Measurements from ENCODE around the gene TMEM170A. TPM values are rescaled to one million over a fixed set of nuclear protein-coding genes. Genes with fewer than 3 reads are reported as not detected.

Gene TMEM170A
- total and polyA plus RNA-seq, 2 of the 13 experiments (the other 11 are each of a cell fraction or from before 2014, with no cell fraction given) = 35.7 to 39.7 TPM

DNA sequence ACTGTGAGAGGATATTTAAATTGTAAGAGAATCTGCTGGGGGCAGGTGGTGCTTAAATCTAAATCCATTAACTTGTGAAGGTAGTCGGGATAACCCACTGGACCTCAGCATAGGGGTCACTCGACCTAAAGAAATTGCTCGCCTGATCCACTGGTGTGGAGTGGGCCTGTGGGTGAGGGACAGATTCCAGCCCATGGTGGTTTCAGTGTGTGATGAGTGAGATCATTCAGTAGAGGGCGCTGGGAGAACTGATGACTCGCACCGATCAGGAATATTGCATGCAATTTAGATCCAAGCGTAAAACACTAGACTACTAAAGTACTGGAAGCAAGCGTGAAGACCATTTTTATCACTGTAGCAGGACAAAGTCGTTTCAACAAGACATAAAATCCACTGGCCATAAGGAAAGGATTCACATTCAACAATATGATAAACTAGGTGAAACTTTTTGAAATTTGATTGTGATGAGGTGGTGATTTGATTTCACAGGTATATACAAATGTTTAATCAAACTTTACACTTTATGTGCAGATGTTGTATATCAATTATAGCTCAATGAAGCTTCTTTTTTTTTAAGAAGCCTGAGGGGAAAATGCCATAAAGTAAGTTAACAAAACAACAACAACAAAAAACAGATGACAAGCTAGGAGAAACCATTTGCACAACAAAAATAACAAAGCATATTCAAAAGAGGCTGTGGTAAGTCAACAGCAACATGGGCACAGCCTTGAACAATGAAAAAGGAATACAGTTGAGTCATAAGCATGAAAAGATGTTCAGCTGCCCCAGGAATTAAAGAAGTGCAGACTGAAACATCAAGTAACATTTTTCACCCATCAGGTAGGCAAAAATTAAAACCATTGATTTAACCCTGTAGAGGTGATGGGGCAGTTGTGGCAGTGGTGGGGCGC lies 7.5 kb upstream of the TMEM170A start (continued):
- TF ChIP-seq SSRP1 (CRISPR knock-in tag; IDR thresholded peaks at IDR 0.05) (no peak), ZNF577 (CRISPR knock-in tag; IDR thresholded peaks at IDR 0.05; ENCODE audit: borderline replicate concordance, low read depth) (no peak), ZFP1 (CRISPR knock-in tag; IDR thresholded peaks at IDR 0.05) (no peak), ZNF572 (CRISPR knock-in tag; IDR thresholded peaks at IDR 0.05) (no peak), GZF1 (CRISPR knock-in tag; IDR thresholded peaks at IDR 0.05) (no peak), HOXD1 (CRISPR knock-in tag; IDR thresholded peaks at IDR 0.05) (no peak), ZNF207 (IDR thresholded peaks at IDR 0.05; ENCODE audit: borderline replicate concordance) (no peak), ZNF709 (CRISPR knock-in tag; IDR thresholded peaks at IDR 0.05) (no peak), RAD21 (CRISPR knock-in tag; IDR thresholded peaks at IDR 0.05) (peak; percentile 77), ZNF747 (CRISPR knock-in tag; IDR thresholded peaks at IDR 0.05; ENCODE audit: borderline replicate concordance) (no peak), SIX1 (CRISPR knock-in tag; IDR thresholded peaks at IDR 0.05; ENCODE audit: borderline replicate concordance) (no peak), ZNF274 (CRISPR knock-in tag; IDR thresholded peaks at IDR 0.05) (0 out of 2 replicates have a peak, but pooled peaks have one; percentile 42), ZNF550 (CRISPR knock-in tag; IDR thresholded peaks at IDR 0.05; ENCODE audit: borderline replicate concordance) (no peak), PHB2 (IDR thresholded peaks at IDR 0.05; ENCODE audit: partially characterized antibody) (no peak), ARNT (IDR thresholded peaks at IDR 0.05) (no peak), DR1 (CRISPR knock-in tag; IDR thresholded peaks at IDR 0.05) (no peak), ZNF3 (CRISPR knock-in tag; IDR thresholded peaks at IDR 0.05) (no peak), RBM22 (optimal IDR thresholded peaks at IDR 0.05; ENCODE audit: low read length) (no peak), FIP1L1 (IDR thresholded peaks at IDR 0.05; ENCODE audit: borderline replicate concordance, insufficient read depth, low read depth, low read length) (no peak), HMG20B (CRISPR knock-in tag; conservative IDR thresholded peaks at IDR 0.05) (no peak), ZNF501 (CRISPR knock-in tag; IDR thresholded peaks at IDR 0.05) (no peak), RORA (CRISPR knock-in tag; IDR thresholded peaks at IDR 0.05) (no peak), ZNF280B (CRISPR knock-in tag; IDR thresholded peaks at IDR 0.05; ENCODE audit: borderline replicate concordance) (no peak), ZBTB38 (CRISPR knock-in tag; IDR thresholded peaks at IDR 0.05) (no peak)
- TF ChIP-seq, protein P1, sequence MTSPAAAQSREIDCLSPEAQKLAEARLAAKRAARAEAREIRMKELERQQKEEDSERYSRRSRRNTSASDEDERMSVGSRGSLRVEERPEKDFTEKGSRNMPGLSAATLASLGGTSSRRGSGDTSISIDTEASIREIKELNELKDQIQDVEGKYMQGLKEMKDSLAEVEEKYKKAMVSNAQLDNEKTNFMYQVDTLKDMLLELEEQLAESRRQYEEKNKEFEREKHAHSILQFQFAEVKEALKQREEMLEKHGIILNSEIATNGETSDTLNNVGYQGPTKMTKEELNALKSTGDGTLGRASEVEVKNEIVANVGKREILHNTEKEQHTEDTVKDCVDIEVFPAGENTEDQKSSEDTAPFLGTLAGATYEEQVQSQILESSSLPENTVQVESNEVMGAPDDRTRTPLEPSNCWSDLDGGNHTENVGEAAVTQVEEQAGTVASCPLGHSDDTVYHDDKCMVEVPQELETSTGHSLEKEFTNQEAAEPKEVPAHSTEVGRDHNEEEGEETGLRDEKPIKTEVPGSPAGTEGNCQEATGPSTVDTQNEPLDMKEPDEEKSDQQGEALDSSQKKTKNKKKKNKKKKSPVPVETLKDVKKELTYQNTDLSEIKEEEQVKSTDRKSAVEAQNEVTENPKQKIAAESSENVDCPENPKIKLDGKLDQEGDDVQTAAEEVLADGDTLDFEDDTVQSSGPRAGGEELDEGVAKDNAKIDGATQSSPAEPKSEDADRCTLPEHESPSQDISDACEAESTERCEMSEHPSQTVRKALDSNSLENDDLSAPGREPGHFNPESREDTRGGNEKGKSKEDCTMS (CRISPR knock-in tag; conservative IDR thresholded peaks at IDR 0.05) = no peak
- TF ChIP-seq, protein P2, sequence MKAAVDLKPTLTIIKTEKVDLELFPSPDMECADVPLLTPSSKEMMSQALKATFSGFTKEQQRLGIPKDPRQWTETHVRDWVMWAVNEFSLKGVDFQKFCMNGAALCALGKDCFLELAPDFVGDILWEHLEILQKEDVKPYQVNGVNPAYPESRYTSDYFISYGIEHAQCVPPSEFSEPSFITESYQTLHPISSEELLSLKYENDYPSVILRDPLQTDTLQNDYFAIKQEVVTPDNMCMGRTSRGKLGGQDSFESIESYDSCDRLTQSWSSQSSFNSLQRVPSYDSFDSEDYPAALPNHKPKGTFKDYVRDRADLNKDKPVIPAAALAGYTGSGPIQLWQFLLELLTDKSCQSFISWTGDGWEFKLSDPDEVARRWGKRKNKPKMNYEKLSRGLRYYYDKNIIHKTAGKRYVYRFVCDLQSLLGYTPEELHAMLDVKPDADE (CRISPR knock-in tag; IDR thresholded peaks at IDR 0.05) = no peak
